ENCODE measurements around the gene DCPS.
"Not testable (repeated sequence)": the region's sequence is repeated elsewhere in the genome, so short reads cannot be mapped to it uniquely, and the experiment has no call there.

DNA sequence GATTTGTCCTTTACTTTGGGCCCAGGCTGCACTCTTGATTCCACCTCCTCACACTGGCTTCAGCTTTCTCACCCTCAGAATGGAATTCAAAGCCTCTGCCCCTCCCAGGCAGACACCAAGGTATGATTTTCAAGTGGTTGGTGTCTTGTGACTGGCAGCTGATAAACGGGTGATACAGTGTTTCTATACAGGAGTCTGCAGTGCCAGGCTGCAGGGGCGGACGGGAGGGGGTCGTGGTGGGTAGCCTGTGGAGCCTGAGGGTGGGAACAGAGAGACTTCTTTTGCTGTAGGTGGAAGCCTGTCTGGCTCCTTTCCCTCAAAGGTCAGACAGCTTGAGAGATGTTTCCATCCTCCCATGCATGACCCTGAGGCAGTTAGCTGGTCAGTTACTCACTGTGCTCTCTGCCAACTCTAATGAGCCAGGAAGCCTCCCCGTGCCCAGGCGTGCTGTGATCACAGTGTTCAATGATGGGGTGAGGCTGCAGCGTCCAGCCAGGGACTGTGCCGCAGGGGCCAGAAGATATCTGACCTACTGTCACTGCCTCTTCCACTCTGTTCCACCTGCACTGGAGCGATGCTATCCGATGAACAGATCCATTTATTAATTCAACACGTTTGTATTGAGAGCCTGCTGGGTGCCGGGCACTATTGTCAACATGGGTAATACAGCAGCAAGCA is 69.7 kb downstream of the DCPS start:
- TF ChIP-seq, protein P1, sequence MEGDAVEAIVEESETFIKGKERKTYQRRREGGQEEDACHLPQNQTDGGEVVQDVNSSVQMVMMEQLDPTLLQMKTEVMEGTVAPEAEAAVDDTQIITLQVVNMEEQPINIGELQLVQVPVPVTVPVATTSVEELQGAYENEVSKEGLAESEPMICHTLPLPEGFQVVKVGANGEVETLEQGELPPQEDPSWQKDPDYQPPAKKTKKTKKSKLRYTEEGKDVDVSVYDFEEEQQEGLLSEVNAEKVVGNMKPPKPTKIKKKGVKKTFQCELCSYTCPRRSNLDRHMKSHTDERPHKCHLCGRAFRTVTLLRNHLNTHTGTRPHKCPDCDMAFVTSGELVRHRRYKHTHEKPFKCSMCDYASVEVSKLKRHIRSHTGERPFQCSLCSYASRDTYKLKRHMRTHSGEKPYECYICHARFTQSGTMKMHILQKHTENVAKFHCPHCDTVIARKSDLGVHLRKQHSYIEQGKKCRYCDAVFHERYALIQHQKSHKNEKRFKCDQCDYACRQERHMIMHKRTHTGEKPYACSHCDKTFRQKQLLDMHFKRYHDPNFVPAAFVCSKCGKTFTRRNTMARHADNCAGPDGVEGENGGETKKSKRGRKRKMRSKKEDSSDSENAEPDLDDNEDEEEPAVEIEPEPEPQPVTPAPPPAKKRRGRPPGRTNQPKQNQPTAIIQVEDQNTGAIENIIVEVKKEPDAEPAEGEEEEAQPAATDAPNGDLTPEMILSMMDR (conservative IDR thresholded peaks at IDR 0.05), result not testable (repeated sequence)
- TF ChIP-seq EZH2 (IDR thresholded peaks at IDR 0.05; ENCODE audit: low read depth), result not testable (repeated sequence)
